ENCODE results near the gene SPIN1.

The SPIN1 gene

DNA sequence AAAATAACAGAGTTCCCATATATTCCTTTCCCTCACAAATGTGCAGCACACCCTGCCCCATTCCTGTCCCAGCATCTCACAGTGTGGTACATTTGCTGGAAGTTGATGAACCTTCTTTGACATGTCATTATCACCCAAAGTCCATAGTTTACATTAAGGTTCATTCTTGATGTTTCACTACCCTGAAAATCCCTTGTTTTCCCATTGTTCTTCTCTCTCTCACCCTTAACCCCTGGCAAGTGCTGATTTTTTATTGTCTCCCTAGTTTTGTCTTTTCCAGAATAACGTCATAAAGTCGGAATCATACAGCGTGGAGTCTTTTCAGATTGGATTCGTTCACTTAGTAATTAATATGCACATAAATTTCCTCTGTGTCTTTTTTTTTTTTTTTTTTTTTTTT, 48.1 kb downstream of the SPIN1 start:
- no peak for DNase-seq (ENCODE audit: low read depth in 2 of 2)

DNA sequence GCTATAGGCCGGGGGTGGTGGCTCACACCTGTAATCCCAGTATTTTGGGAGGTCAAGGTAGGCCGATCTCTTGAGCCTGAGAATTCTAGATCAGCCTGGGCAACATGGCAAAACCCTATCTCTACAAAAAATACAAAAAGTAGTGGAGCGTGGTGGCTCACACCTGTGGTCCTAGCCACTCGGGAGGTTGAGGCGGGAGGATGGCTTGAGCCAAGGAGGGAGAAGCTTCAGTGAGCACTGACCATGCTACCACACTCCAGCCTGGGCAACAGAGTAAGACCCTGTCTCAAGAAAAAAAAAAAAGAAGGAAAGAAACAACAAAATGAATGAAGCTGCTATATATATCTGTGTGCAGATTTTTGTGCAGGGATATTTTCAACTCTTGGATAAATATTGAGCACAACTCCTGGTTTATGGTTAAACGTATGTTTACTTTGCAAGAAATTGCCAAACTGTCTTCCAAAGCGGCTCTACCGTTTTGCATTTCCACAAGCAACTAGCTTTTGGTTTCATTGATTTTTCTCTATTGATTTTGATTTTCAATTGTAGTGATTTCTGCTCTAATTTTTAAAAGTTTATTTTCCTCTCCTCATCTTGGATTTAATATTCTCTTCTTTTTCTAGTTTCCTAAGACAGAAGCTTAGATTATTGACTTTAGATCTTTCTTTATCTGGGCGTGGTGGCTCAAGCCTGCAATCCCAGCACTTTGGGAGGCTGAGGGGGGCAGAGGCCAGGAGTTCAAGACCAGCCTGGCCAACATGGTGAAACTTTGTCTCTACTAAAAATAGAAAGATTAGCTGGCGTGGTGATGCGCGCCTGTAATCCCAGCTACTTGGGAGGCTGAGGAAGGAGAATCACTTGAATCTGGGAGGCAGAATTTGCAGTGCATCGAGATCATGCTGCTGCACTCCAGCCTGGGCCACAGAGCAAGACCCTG, 49.2 kb downstream of the SPIN1 start:
- DNase-seq (ENCODE audit: low read depth in 2 of 2): no peak

DNA sequence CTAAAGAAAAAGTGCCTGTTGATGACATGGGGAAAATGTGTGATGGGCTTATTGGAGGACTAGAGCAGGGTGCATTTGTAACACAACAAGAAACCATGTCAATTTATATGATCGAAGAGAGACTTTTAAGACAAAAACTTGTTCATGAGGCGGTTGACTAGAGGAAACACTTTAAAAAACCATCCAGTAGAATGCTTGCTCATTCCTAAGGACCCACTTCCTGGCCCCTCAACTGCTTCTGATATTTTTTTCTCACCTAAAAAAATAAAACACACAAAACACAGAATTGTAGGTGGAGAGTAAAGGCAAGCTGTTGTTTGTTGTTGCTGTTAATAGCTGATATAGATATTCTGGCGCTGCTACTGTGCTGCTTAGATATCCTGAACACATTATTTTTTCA, 50.6 kb downstream of the SPIN1 start:
- DNase-seq (ENCODE audit: low read depth in 2 of 2): no peak

- no peak for DNase-seq (ENCODE audit: low read depth in 2 of 2)
Measured at GRCh38 chr9:88441301-88442007, 53.2 kb downstream of the SPIN1 start.

DNA sequence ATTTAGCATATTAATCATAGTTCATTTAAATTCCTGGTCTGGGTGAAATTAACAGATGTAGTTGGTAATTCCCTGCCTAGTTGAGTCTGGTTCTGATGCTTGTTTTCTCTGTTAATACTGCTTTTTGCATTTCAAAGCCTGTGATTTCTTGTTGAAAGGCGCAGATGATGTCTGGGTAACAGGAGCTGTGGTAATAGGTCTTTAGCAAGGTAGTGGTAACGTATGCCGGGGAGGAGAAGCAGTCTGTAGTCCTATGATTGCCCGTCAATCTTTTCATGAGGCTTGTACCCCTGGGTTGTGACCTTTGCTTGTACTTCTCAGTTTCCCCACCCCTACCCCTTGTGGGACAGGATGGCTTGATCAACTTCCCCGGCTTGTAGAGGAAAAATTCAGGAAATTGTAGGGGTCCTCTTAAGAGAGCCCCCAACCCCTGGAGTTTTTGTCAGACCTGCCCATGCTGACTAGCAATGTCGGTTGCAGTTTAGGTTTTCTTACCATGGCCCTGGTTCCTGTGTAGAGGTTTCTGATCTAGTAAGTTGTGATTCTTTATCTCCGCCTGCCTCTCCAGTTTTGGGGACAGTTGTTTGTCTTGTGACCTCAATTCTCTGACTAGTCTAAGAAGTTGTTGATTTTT, 55.4 kb downstream of the SPIN1 start:
- no peak for DNase-seq (ENCODE audit: low read depth in 2 of 2)

DNA sequence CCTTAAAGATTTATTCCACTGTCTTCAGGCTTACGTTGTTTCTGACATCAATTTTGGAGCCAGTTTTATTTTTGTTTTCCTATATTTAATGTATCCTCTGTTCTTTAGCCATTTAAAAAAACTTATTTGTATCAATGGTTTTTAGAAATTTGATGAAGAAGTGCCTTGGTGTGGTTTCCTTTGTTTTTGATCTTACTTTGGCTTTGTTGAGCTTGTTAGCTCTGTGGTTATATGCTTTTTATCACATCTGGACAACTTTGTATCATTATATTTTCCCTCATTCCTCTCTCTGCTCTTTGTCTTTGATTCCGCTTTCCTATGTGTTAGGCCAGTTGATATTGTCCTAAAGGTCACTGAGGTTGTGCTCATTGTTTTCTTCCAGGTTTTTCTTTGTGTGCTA, 58.5 kb downstream of the SPIN1 start:
- DNase-seq (ENCODE audit: low read depth in 2 of 2): no peak

DNA sequence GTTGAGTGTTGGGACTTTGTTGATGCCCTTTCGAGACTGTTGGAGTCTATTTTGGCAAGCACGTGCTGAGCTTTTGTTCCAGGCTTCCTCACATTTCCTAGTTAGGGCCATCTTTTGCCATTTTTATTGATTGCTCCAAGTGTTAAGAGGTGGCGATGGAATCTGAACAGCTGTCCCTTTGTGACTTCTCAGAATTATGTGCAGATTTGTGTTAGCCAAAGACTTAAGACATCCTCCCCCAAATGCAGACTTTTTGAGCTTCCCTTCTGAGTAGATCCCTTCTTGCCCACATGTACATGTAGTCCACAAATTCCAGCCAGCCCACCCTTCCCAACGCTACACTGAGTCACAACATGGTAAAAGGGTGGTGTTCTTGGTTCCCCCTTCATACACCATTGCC, 59.2 kb downstream of the SPIN1 start:
- no peak for DNase-seq (ENCODE audit: low read depth in 2 of 2)

- no peak for DNase-seq (ENCODE audit: low read depth in 2 of 2)
Measured at GRCh38 chr9:88451160-88451559, 62.9 kb downstream of the SPIN1 start.

DNA sequence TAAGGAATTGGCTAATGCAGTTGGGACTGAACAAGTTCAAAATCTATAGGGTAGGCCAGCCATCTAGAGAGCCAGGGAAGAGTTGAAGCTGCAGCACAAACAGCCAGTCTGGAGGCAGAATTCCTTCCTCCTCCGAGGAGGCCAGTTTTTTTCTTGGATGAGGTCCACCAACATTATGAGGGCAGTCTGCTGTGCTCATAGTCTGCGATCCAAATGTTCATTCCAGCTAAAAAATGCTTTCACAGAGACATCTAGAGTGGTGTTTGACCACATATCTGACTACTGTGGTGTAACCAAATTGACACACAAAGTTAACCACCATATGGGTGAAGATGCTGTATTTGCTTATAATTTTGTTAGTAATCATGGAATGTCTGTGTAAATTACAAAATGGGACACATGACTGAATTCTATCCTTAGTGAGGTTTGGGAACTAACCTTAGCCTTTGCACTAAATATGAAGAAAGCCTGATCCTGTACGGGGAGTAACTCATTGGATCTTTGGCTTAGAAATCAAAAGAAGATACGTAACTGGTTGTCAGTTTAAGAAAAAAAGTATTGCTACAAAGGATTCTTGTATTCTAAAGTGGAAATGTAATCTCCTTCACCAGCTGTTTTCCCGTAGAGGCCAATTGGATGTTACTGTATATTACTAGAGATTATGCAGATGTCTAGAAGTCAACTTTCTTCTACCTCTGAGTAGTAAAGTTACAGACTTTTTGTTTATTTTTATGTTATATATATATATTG, 70.6 kb downstream of the SPIN1 start:
- peak; percentile 88 for DNase-seq (ENCODE audit: low read depth in 2 of 2)

- no peak for DNase-seq (ENCODE audit: low read depth in 2 of 2)
Measured at GRCh38 chr9:88460587-88461332, 72.5 kb downstream of the SPIN1 start.

- DNase-seq (ENCODE audit: low read depth in 2 of 2): no peak
Measured at GRCh38 chr9:88462191-88462590, 73.9 kb downstream of the SPIN1 start.

DNA sequence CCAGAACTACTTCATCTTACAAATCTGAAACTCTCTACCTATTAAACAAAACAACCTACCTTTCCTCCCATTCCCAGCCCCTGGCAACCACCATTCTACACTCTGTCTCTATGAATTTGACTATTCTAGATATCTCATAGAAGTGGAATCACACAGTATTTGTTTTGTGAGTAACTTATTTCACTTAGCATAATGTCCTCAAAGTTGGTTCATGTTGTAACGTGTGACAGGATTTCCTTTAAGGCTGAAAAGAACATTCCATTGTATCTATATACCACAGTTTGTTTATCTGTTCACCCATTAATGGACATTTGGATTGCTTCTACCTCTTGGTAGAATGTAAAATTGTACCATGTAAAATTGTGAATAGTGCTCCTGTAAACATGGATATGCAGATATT, 76.6 kb downstream of the SPIN1 start:
- DNase-seq (ENCODE audit: low read depth in 2 of 2): no peak

DNA sequence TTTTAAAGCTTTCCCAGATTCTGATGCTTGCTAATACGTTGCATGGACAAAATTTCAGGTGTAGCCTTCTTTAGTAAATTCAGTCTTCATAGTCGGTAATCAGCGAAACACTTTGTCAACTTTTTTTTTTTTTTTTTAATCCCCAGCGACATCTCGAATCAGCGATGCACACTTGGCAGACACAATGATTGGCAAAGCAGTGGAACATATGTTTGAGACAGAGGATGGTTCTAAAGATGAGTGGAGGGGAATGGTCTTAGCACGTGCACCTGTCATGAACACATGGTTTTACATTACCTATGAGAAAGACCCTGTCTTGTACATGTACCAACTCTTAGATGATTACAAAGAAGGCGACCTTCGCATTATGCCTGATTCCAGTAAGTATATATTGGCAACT, 80.0 kb downstream of the SPIN1 start:
- DNase-seq (ENCODE audit: low read depth in 2 of 2): no peak

DNA sequence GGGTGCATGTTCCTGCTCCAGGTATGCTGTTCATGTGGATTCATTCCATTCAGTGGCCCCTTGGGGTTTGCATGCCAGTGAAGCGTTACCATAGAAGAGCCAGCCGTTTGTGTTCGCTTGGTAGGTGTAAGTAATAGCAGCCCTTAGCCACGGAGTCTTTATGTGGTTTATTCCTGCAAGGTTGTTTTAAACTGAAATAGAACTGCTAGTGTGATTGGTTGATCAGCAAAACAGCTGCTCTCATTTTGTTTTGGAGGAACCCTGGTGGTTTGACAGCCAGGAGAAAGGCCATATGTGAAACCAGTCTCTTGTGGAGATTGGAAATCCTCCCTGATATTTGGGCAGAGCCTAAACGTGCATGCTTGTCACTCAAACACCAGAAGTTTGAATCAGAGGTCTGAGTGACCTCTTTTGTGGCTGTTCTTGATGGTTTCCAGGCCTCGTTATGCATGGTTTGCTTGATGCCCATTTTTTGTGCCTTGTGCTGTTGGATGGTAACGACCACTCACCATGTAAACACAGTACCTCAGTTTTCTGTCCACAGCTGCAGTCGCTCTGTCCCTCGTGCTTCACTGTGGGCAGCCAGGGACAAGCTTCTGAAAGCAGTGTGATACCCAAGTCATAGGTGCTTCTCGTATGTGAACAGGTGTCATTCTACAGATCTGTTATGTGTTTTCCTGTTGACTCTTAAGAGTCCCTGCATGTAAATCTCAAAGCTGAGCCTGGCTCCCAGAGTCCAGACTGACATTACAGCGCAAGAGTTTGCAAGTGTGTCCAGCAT, 88.4 kb downstream of the SPIN1 start:
- peak; percentile 18 to 29 for DNase-seq (ENCODE audit: low read depth in 2 of 2)

DNA sequence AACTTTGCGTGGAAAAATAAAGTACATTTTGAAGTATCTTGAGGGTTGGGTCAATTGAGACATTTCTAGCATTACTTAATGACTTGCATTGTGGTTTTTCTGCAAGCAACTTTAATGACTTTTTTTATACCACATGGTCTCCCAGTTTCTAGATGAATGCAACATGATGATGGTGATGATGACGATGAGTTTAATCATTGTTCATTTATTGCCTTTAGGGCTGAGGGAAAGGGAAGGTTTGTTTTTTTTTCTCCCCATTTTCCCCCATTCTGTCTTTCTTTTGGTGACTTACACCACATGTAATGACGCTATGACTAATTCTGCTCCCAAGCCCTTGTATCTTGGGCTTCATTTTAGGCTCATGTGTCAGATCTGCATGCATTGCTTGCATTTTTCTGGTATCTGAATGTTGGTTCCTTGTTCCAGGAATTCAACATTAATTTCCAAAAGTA, 89.1 kb downstream of the SPIN1 start:
- DNase-seq (ENCODE audit: low read depth in 2 of 2): peak; percentile 97

GRCh38 chr9:88478246-88478645, 90.0 kb downstream of the SPIN1 start:
- no peak for DNase-seq (ENCODE audit: low read depth in 2 of 2)

GRCh38 chr9:88481933-88482332, 93.7 kb downstream of the SPIN1 start:
- no peak for DNase-seq (ENCODE audit: low read depth in 2 of 2)

GRCh38 chr9:88488166-88488565, 99.9 kb downstream of the SPIN1 start:
- DNase-seq (ENCODE audit: low read depth in 2 of 2): no peak

- DNase-seq (ENCODE audit: low read depth in 2 of 2): no peak
Measured at GRCh38 chr9:88494983-88495721, 106.9 kb downstream of the SPIN1 start.

DNA sequence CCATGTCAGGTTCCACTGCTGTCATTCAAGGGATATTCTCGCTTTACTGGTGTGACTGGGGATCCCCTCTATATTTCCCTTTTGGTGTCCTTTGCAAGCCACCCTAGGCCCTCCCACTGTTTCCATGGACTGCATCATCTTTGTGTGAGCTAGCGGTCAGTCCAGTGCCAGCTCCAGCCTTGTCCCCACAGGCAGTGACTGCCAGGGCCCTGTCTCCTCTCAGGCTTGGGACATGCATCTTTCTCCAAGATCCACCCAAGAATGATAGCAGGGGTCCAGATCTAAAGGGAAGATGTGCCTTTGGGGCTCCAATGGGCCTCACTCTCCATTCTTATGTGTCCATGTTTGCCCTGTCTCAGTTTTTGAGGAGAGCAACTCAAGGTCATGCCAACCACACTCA, 109.0 kb downstream of the SPIN1 start:
- DNase-seq (ENCODE audit: low read depth in 2 of 2): no peak
